Mucosa of descending colon (tissue), 3 donors: ENCODE data around the gene ELP4. TPM values are rescaled to one million over a fixed set of nuclear protein-coding genes. Genes with fewer than 3 reads are reported as not detected.

Experiments
- ATAC-seq: fragments of 200-7000 bp; cut with Tn5 transposase; one replicate; pipeline ENCODE4 v1.9.1; 2020; ENCODE audit warnings: mild to moderate bottlenecking, moderate library complexity
- DNase-seq, 3 donors: peaks; one replicate each; pipeline ENCODE4 v3.0.0-alpha.2; 2020
- H3K36me3 ChIP-seq: fragments of 200-600 bp; one replicate; pipeline ENCODE4 v1.8.0; 2021; ENCODE audit warnings: low read depth, mild to moderate bottlenecking
- H3K4me1 ChIP-seq: fragments of 200-600 bp; one replicate; pipeline ENCODE4 v1.8.0; 2021; ENCODE audit warnings: low read depth, mild to moderate bottlenecking
- H3K4me3 ChIP-seq: fragments of 200-600 bp; one replicate; pipeline ENCODE4 v1.8.0; 2021; ENCODE audit warnings: mild to moderate bottlenecking
- H3K9me3 ChIP-seq: fragments of 200-600 bp; one replicate; pipeline ENCODE4 v1.8.0; 2021; ENCODE audit warnings: mild to moderate bottlenecking
- CTCF ChIP-seq: fragments of 200-600 bp; IDR thresholded peaks from one replicate; pipeline ENCODE4 v1.8.0; 2022; ENCODE audit warnings: antibody characterized with exemption, mild to moderate bottlenecking
- intact Hi-C, 2 donors: fragments of 100-400 bp; cut with DNase I in 1 of 2; cut with micrococcal nuclease in 1 of 2; formaldehyde crosslinking; loops; one replicate each; pipeline versions ENCODE4 v1.11.0 to v1.11.1; 2022; cut with DNase I, micrococcal nuclease
- total RNA-seq, 3 donors: library from RNA; stranded (reverse); fragmentation: NEBNext Ultra II Directional in 2 of 3; extraction: Animal tissue kit (Norgen Biotek cat#: 25700) in 2 of 3; gene quantifications; one replicate each; pipeline versions ENCODE4 v1.2.1 to v1.2.4, GENCODE V29; 2021 to 2023
- donor health status: DM: no; HTN: no; CAD: no; lungs with moderate emphysema.
- donor health status: DM: no; HTN: no; CAD: no.
- donor health status: DM: no; HTN: yes; CAD: no.

Gene ELP4
- total RNA-seq, 3 donors from 2014 or later, result 13.2 to 21.4 (median 18.7) TPM

- DNase-seq (no peak), ATAC-seq (no peak)
- no peak overlapping the region for H3K4me3 ChIP-seq
- H3K9me3 ChIP-seq, result no peaks in the 10 kb centered on the region
- intact Hi-C loops, result no loop called here
- no peaks in the 10 kb centered on the region for H3K4me1 ChIP-seq
- no peak for TF ChIP-seq CTCF
- H3K36me3 ChIP-seq, result no peaks in the 10 kb centered on the region
Observed at GRCh38 chr11:31779374-31779791, 269.8 kb downstream of the ELP4 start.

DNA sequence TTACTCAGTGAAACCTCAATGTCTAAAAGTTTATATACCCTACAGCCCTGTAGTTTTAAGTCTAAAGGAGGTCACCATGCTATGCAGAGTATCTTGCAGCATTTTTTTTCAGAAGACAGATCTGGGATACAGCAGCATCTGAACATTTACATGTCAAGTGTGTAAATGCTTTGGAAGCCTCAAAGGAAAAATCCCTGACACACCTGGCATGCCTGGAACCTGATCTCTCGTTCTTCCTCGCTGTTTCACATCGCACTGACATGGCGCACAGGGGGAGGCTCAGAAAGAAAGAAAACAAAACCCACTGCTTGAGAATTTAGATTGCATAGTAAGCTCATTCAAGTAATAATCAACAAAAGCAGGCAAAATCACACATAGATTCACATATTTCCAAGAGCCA lies 270.5 kb downstream of the ELP4 start:
- no peak overlapping the region for H3K4me3 ChIP-seq
- no peak for TF ChIP-seq CTCF
- no peak for ATAC-seq
- H3K36me3 ChIP-seq, result no peaks in the 10 kb centered on the region
- intact Hi-C loops, result no loop called here
- no peaks in the 10 kb centered on the region for H3K4me1 ChIP-seq
- DNase-seq, result no peak
- no peaks in the 10 kb centered on the region for H3K9me3 ChIP-seq

DNA sequence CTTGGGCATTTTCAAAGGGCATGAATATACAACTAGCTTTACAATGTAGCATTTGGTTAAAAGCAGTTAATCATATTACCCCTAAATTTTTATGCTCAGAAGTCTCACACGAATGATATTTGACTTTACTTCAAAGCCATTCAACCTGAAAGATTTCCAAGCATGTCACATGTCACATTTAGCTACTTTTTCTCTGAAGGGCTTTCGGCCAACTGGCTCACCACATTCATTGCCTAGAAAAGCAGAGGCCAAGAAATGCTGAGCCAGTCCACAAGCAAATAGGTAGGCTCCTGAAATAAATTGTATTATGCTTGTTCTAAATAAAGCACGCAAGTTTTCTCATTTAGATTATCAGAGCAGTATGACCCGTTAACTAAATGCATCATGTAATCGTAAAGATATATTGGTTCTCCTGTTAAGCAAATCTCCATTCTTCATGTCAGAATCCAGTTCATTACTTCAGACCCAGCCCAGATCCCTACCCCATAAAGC lies 271.0 kb downstream of the ELP4 start:
- Histone ChIP-seq H3K9me3 (no peaks in the 10 kb centered on the region), H3K36me3 (no peaks in the 10 kb centered on the region), H3K4me1 (no peaks in the 10 kb centered on the region), H3K4me3 (no peak overlapping the region)
- intact Hi-C loops, result no loop called here
- ATAC-seq (no peak), DNase-seq (no peak)
- no peak for TF ChIP-seq CTCF

DNA sequence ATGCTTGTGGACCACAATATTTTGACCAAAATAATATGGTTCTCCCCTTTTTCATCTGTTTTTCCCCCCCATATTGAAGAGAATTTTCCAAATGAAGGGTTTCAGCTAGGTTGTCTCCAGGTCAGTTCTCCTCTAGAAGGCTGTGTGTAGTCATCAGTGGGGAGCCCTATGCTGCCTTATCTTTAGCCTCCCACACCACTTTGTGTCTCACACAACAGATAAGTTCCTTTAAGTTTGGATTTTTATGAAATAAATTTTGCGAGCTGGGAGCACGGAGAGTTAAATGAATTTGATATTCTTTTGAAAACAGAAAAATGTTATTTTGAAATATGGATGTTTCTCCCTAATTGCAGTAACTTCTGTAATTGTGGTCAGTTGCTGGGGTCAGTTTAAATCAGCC lies 272.7 kb downstream of the ELP4 start:
- ATAC-seq (no peak), DNase-seq (no peak)
- intact Hi-C loops, result no loop called here
- Histone ChIP-seq H3K4me3 (no peak overlapping the region), H3K36me3 (no peaks in the 10 kb centered on the region), H3K4me1 (no peaks in the 10 kb centered on the region), H3K9me3 (no peaks in the 10 kb centered on the region)
- no peak for TF ChIP-seq CTCF

DNA sequence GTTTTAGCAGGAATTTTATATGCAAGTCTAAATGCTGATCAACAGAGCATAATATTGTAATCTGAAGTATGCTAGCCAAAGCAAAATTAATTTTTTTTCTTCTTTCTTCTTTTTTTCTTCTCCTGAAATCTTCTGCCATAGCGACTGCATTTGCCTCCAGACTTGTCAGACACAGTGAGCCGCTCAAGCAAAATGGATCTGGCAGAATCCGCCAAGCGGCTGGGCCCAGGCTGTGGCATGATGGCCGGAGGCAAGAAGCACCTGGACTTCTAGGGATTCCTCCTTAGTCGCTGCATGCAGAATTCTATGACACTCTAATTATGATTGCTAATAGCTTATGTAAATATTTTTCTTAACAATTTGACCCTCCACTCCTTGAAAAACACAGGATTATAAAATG lies 273.7 kb downstream of the ELP4 start:
- H3K4me3 ChIP-seq, result no peak overlapping the region
- H3K9me3 ChIP-seq, result no peaks in the 10 kb centered on the region
- no peak for TF ChIP-seq CTCF
- H3K36me3 ChIP-seq, result no peaks in the 10 kb centered on the region
- intact Hi-C loops, result no loop called here
- ATAC-seq (no peak), DNase-seq (no peak)
- H3K4me1 ChIP-seq, result no peaks in the 10 kb centered on the region

- intact Hi-C loops, result no loop called here
- no peaks in the 10 kb centered on the region for H3K36me3 ChIP-seq
- DNase-seq (no peak), ATAC-seq (no peak)
- no peaks in the 10 kb centered on the region for H3K9me3 ChIP-seq
- no peaks in the 10 kb centered on the region for H3K4me1 ChIP-seq
- no peak for TF ChIP-seq CTCF
- no peak overlapping the region for H3K4me3 ChIP-seq
Observed at GRCh38 chr11:31784611-31785010, 275.0 kb downstream of the ELP4 start.
